Heart left ventricle (tissue), 16 donors: ENCODE results near the gene PRAMEF20. TPM values are rescaled to one million over a fixed set of nuclear protein-coding genes. Genes with fewer than 3 reads are reported as not detected.
A peak's percentile ranks its signal among the peaks of the same experiment; 100 is the strongest.
"Not testable (repeated sequence)": the region's sequence is repeated elsewhere in the genome, so short reads cannot be mapped to it uniquely, and the experiment has no call there.

Experiments
- ATAC-seq, 4 donors: fragments of 200-7000 bp; cut with Tn5 transposase; one replicate each; pipeline ENCODE4 v1.9.1; 2020 to 2022; ENCODE audit warnings: moderate library complexity in 4 of 4, mild to moderate bottlenecking in 3 of 4, moderate number of reproducible peaks in 1 of 4
- DNase-seq, 5 donors: peaks; one replicate each; pipeline ENCODE4 v3.0.0-alpha.2; 2020
- H3K27ac ChIP-seq, 12 donors: fragments of 200-600 bp; sonication (generic) in 4 of 12; one replicate each; pipeline versions ENCODE4 v1.5.0 to v1.8.0; 2016 to 2022; ENCODE audit warnings: mild to moderate bottlenecking in 2 of 12
- H3K27me3 ChIP-seq, 9 donors: fragments of 200-600 bp; sonication (generic) in 2 of 9; one replicate each; pipeline versions ENCODE4 v1.5.1 to v1.8.0; 2016 to 2022; ENCODE audit warnings: mild to moderate bottlenecking in 3 of 9
- H3K36me3 ChIP-seq, 9 donors: fragments of 200-600 bp; sonication (generic) in 2 of 9; one replicate each; pipeline versions ENCODE4 v1.5.0 to v1.8.0; 2018 to 2022; ENCODE audit warnings: mild to moderate bottlenecking in 2 of 9
- H3K4me1 ChIP-seq, 12 donors: fragments of 200-600 bp; sonication (generic) in 4 of 12; one replicate each; pipeline versions ENCODE4 v1.5.0 to v1.8.0; 2016 to 2022; ENCODE audit warnings: mild to moderate bottlenecking in 3 of 12
- H3K4me3 ChIP-seq, 12 donors: fragments of 200-600 bp; sonication (generic) in 4 of 12; one replicate each; pipeline versions ENCODE4 v1.5.0 to v1.8.0; 2017 to 2022; ENCODE audit warnings: mild to moderate bottlenecking in 9 of 12, moderate library complexity in 4 of 12
- H3K9me3 ChIP-seq, 12 donors: fragments of 200-600 bp; sonication (generic) in 4 of 12; one replicate each; pipeline versions ENCODE4 v1.5.0 to v1.8.0; 2016 to 2022; ENCODE audit warnings: mild to moderate bottlenecking in 1 of 12
- WGBS, 4 donors: extraction: QIAGEN DNeasy Blood & Tissue Kit in 2 of 4; methylation state at CpG; one replicate each; pipeline versions ENCODE4 v1.1.5 to v1.1.7; 2013 to 2018; 5-methylcytosine and 5-hydroxymethylcytosine counted together
- intact Hi-C, 10 donors: fragments of 100-400 bp; cut with DNase I; formaldehyde crosslinking; loops; one replicate each; pipeline versions ENCODE4 v1.11.1 to v1.14.2; 2022
- long read RNA-seq, 3 donors: library from polyadenylated mRNA; unstranded; transcript quantifications; one replicate each; pipeline ENCODE4 v2.0.0, GENCODE V29; 2020 to 2021
- polyA plus RNA-seq, 2 donors: library from polyadenylated mRNA; stranded (reverse); fragments of 200-250 nt; gene quantifications; one replicate each; pipeline ENCODE4 v1.2.3, GENCODE V29; 2013
- total RNA-seq, 9 donors: library from RNA; depleted of rRNA in 2 of 9; stranded (reverse); fragments of >200 nt in 2 of 9; fragmentation: NEBNext Ultra II Directional in 3 of 9; extraction: Animal tissue kit (Norgen Biotek cat#: 25700) in 3 of 9; gene quantifications; one replicate each; pipeline versions ENCODE4 v1.1.0 to v1.2.4, GENCODE V29; 2016 to 2023
- TF ChIP-seq, protein P1 (sequence below), 12 donors: fragments of 200-600 bp; sonication (generic) in 4 of 12; IDR thresholded peaks; one replicate each; pipeline versions ENCODE4 v1.5.0 to v1.8.0; 2018 to 2022; ENCODE audit warnings: antibody characterized with exemption in 12 of 12, mild to moderate bottlenecking in 5 of 12
- donor health status: ischemic (EF 13 %, LVEDD 7.1; RV severe dilation, severe dysfunction).
- donor health status: healthy with polysubstance abuse.
- donor health status: DM: no; HTN: yes; CAD: no.
- donor health status: DM: no; HTN: no; CAD: no.
- donor health status: ischemic (EF 25% LVEDD 6.9; RV normal size, moderate dysfunction).
- donor health status: ischemic (EF 25% LVEDD 5.7; RV mildly dilated, moderate dysfunction).
- donor health status: healthy.
- donor health status: DM: yes; HTN: yes; CAD: no.
- donor health status: ischemic (EF 35%, LVEDD 5.7; RV mildly dilated, moderate dysfunction).
- donor health status: nonischemic (EF 11% LVEDD 7.7; RV severe dilation, severe dysfunction).
- donor health status: DM: yes; HTN: yes; CAD: no.
- donor health status: PGD.
- donor health status: ischemic (EF 29% LVEDD 5.4; RV normal size, mild dysfunction).
- donor health status: nonischemic (EF 23%, LVEDD 6.1; RV moderate dilation, normal function).

PRAMEF20 gene
- total RNA-seq = not detected
- not detected for polyA plus RNA-seq
- long read RNA-seq, donor 1 = 0 reads
- long read RNA-seq, donor 2 = 0 reads
- long read RNA-seq, donor 3 = 0 reads

DNA sequence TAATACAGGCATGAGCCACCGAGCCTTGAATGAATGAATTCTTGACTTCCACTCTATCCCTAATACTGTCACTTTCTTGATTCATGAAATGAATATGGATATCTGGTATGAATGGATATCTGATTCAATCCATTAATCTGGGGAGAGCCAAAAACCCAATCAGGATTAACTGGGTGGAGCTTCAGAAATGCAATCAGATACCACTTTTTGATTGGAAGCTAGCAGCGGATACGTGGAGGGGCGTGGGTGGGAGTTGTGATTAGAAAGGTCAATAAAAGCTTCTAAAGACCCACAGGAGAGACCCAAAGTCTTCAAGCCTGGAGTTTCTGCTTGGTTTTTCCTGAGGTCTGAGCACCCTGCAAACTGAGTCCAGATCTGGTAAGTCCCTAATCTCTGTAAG is at the start of gene PRAMEF20:
Gene PRAMEF20 (plus strand): TSS at position 301 of the 400 bp plus-strand sequence. CDS start 5,905 bp downstream, outside the sequence.
- H3K27me3 ChIP-seq, H3K27ac ChIP-seq, DNase-seq, H3K4me1 ChIP-seq, H3K36me3 ChIP-seq, H3K9me3 ChIP-seq, H3K4me3 ChIP-seq, intact Hi-C loops, ATAC-seq: not testable (repeated sequence)
- WGBS, 4 donors = 79 to 88% (median 84%) methylated on average over 3 to 4 of the region's 4 CpGs

DNA sequence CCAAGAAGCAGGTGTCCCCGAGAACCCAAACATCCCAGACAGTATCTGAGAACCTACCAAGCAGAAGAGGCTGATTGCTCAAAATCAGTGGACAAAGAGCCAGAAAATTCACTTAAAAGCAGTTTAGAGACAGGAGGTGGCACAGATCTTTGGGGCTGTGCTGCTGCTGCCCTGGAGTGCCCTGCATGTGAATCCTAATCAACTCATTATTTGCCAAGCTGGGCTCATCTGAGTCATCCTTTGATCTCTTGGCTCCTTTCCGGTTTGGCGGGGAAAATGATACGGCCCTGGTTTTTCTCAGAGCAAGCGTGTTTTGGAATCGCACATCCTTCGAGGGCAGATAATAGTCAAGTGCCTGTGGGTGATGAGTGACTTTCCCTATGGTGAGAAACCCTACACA is 47.9 kb upstream of the PRAMEF20 start:
- intact Hi-C loops, H3K27me3 ChIP-seq, H3K9me3 ChIP-seq, H3K4me1 ChIP-seq, H3K4me3 ChIP-seq, H3K27ac ChIP-seq, DNase-seq, H3K36me3 ChIP-seq: not testable (repeated sequence)
- peak in 1 of 4 donors; percentile 66 for ATAC-seq
- 57 to 86% (median 83%) methylated on average over 1 of the region's 7 CpGs; no CpG with 5 or more reads in 1 of the 4 donors for WGBS, 4 donors

DNA sequence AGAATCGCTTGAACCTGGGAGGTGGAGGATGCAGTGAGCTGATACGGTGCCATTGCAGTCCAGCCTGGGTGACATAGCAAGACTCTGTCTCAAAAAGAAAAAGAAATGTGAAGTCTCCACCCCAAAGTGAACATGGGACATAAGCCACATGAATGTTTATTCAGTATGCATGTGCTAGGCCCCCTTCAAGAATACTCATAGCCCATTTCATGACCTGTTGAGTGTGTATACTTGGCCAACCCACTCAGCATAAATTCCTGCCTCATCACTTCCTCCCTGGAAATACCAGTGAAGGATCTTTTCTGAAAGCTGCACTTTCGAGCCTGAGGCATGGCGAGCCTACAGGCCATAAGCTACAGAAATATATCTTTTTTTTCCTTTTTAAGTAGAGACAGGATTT is 45.3 kb upstream of the PRAMEF20 start:
- intact Hi-C loops, H3K36me3 ChIP-seq, H3K27me3 ChIP-seq, ATAC-seq, H3K27ac ChIP-seq, DNase-seq, H3K9me3 ChIP-seq, H3K4me1 ChIP-seq, H3K4me3 ChIP-seq: not testable (repeated sequence)
- 71 to 96% (median 92%) methylated on average over 2 to 3 of the region's 4 CpGs for WGBS, 4 donors

DNA sequence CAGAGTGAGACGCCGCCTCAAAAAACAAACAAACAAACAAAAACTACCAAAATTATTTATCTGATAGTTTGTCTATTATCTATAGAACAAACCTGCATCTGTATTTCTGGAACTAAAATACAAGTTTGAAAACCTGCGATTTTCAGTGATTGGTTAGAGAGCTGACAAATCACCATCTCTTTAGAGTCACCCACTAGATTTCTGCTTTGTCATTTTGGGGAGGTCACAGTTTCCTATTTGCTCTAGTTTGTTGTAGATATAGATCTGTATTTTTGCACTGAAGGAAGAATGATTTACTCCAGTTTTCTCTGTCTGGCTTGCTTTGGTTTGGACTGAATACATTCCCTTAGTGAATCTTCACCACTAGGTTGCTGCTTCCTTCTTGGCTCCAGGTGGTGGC is 43.7 kb upstream of the PRAMEF20 start:
- H3K4me1 ChIP-seq, H3K9me3 ChIP-seq, intact Hi-C loops, H3K27me3 ChIP-seq, H3K27ac ChIP-seq, H3K4me3 ChIP-seq, H3K36me3 ChIP-seq, ATAC-seq, DNase-seq: not testable (repeated sequence)
- WGBS, 4 donors = 87 to 93% (median 89%) methylated on average over 3 of the region's 3 CpGs

DNA sequence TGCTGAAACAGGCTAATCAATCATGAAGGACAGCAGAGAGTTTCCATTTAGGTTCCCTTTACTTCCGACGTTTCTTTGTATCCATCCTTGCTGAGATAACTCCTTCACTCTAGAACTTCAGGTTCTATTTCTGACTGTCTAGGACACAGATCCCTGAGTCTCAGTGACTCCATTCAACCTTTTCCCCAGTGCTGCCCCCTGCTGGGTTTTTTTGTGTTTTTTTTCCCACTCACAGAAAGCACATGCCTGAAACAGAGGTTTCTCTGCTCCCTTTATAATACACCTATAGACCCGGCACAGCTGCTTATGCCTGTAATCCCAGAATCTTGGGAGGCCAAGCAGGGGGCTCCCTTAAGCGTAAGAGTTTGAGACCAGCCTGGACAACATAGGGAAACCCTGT is 41.7 kb upstream of the PRAMEF20 start:
- H3K27ac ChIP-seq, H3K4me3 ChIP-seq, ATAC-seq, H3K9me3 ChIP-seq, H3K4me1 ChIP-seq, DNase-seq, intact Hi-C loops, H3K27me3 ChIP-seq, H3K36me3 ChIP-seq: not testable (repeated sequence)
- TF ChIP-seq, protein P1, sequence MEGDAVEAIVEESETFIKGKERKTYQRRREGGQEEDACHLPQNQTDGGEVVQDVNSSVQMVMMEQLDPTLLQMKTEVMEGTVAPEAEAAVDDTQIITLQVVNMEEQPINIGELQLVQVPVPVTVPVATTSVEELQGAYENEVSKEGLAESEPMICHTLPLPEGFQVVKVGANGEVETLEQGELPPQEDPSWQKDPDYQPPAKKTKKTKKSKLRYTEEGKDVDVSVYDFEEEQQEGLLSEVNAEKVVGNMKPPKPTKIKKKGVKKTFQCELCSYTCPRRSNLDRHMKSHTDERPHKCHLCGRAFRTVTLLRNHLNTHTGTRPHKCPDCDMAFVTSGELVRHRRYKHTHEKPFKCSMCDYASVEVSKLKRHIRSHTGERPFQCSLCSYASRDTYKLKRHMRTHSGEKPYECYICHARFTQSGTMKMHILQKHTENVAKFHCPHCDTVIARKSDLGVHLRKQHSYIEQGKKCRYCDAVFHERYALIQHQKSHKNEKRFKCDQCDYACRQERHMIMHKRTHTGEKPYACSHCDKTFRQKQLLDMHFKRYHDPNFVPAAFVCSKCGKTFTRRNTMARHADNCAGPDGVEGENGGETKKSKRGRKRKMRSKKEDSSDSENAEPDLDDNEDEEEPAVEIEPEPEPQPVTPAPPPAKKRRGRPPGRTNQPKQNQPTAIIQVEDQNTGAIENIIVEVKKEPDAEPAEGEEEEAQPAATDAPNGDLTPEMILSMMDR (IDR thresholded peaks at IDR 0.05) = peak in 4 of 12 donors; percentile 8 to 24 (median 17)
- 69 to 82% (median 74%) methylated on average over 3 to 4 of the region's 4 CpGs for WGBS, 4 donors

DNA sequence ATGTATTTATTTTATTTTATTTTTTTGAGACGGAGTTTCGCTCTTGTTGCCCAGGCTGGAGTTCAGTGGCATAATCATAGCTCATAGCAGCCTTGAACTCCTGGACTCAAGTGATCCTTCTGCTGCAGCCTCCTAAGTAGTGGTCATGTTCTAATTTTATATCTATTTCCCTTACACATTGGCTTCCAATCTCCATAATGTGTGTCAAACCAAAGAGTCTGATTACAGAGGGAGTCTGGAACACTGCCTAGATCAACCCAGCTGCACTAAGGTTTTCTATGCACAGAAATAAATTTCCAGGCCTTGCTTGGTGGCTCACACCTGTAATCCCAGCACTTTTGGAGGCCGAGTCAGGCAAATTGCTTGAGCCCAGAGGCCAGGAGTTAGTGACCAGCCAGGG is 31.3 kb upstream of the PRAMEF20 start:
- H3K27ac ChIP-seq, intact Hi-C loops, H3K36me3 ChIP-seq, H3K27me3 ChIP-seq, H3K4me1 ChIP-seq, DNase-seq, H3K9me3 ChIP-seq, H3K4me3 ChIP-seq: not testable (repeated sequence)
- WGBS, 4 donors = 65 to 87% (median 83%) methylated on average over 3 of the region's 3 CpGs
- ATAC-seq = peak in 2 of 4 donors; percentile 46 to 65

DNA sequence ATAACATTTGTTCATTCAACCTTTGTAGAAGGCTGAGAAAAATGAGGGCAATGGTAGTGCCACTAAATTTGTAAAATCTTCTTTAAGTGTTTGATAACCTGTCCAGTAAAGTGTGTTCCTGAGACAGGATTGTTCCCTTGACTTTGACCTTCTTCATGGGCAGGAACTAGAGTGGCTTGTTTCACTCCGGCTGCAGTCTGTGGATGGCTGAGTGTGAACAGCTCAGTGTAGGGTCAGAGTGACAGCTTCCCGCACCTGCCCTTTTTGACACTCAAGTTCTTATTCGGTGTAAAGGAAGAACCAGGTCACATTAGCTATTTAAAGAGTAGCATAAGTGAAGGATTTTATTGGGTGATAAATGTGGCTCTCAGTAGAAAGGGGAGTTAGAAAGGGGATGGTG is 29.9 kb upstream of the PRAMEF20 start:
- WGBS, 4 donors = 57 to 72% (median 65%) methylated on average over 2 to 3 of the region's 3 CpGs
- intact Hi-C loops, H3K36me3 ChIP-seq, H3K27ac ChIP-seq, H3K4me1 ChIP-seq, DNase-seq, H3K4me3 ChIP-seq, H3K27me3 ChIP-seq, H3K9me3 ChIP-seq: not testable (repeated sequence)
- peak in 1 of 4 donors; percentile 84 for ATAC-seq

DNA sequence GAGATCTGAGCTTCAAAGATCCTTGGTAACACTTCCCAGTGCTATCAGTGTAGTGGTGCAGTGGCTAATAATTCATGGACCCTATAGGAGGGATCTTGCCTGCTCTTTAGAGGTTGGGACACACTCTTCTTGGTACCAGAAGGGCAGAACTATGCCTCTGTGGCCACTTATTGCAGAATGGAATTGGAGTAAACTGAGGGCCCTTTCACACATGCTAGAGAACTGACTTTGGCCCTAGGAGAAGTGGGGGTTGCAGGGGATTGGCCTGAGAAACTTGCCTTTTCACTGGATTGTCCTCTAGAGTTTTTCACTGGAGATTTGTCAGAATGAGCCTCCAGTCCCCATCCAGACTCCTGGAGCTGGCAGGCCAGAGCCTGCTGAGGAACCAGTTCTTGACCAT is 20.9 kb upstream of the PRAMEF20 start, which contains the start of gene PRAMEF17:
Gene PRAMEF17 (plus strand): TSS at position 301 of the 400 bp plus-strand sequence. CDS start 26 bp downstream, at position 327.
- DNase-seq, H3K27me3 ChIP-seq, ATAC-seq, H3K4me1 ChIP-seq, H3K4me3 ChIP-seq, intact Hi-C loops, H3K9me3 ChIP-seq, H3K27ac ChIP-seq, H3K36me3 ChIP-seq: not testable (repeated sequence)

DNA sequence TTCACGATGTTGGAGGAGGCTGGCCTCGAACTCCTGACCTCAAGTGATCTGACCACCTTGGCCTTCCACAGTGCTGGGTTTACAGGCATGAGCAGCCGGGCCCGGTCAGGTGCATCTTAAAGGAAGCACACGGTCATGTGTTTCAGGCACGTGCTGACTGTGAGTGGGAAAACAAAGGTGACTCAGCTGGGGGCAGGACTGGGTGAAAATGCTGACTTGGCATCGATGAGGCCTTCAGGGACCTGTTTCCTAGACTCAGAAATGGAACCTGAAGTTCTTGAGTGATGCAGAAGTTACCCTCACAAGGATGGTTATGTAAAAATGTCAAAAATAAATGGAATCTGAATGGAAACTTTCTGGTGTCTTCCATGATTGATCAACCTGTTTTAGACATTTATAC is 17.2 kb upstream of the PRAMEF20 start:
- H3K4me1 ChIP-seq, intact Hi-C loops, H3K9me3 ChIP-seq, H3K27me3 ChIP-seq, H3K4me3 ChIP-seq, H3K27ac ChIP-seq, H3K36me3 ChIP-seq, DNase-seq, ATAC-seq: not testable (repeated sequence)
- WGBS, 4 donors = 65 to 78% (median 75%) methylated on average over 7 of the region's 7 CpGs

DNA sequence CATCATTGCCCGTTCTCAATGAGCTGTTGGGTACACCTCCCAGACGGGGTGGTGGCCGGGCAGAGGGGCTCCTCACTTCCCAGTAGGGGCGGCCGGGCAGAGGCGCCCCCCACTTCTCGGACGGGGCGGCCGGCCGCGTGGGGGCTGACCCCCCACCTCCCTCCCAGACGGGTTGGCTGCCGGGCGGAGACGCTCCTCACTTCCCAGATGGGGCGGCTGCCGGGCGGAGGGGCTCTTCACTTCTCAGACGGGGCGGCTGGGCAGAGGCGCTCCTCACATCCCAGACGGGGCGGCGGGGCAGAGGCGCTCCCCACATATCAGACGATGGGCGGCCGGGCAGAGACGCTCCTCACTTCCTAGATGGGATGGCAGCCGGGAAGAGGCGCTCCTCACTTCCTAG is 15.5 kb upstream of the PRAMEF20 start:
- H3K36me3 ChIP-seq, H3K4me1 ChIP-seq, H3K27ac ChIP-seq, H3K4me3 ChIP-seq, H3K9me3 ChIP-seq, DNase-seq, intact Hi-C loops, ATAC-seq, H3K27me3 ChIP-seq: not testable (repeated sequence)
- whole genome bisulfite sequencing, 4 donors = 90 to 95% (median 93%) methylated on average over 29 to 32 of the region's 32 CpGs

DNA sequence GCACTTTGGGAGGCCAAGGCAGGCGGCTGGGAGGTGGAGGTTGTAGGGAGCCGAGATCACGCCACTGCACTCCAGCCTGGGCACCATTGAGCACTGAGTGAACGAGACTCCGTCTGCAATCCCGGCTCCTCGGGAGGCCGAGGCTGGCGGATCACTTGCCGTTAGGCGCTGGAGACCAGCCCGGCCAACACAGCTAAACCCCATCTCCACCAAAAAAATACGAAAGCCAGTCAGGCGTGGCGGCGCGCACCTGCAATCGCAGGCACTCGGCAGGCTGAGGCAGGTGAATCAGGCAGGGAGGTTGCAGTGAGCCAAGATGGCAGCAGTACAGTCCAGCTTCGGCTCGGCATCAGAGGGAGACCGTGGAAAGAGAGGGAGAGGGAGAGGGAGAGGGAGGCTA is 14.9 kb upstream of the PRAMEF20 start:
- 92 to 95% (median 94%) methylated on average over 18 to 22 of the region's 22 CpGs for WGBS, 4 donors
- DNase-seq, ATAC-seq, intact Hi-C loops, H3K36me3 ChIP-seq, H3K9me3 ChIP-seq, H3K27me3 ChIP-seq, H3K4me3 ChIP-seq, H3K4me1 ChIP-seq, H3K27ac ChIP-seq: not testable (repeated sequence)
